Ascending aorta (tissue), 2 donors: ENCODE results near the gene SERPINA1. TPM values are rescaled to one million over a fixed set of nuclear protein-coding genes. Genes with fewer than 3 reads are reported as not detected.

ENCODE experiments used
- DNase-seq, 2 donors: peaks; one replicate each; pipeline ENCODE4 v3.0.0-alpha.2; 2019; ENCODE audit warnings: low spot score in 2 of 2
- H3K27ac ChIP-seq, 2 donors: fragments of 200-600 bp; sonication (generic); one replicate each; pipeline ENCODE4 v1.5.1; 2016 to 2017; ENCODE audit warnings: mild to moderate bottlenecking in 1 of 2
- H3K27me3 ChIP-seq: fragments of 200-600 bp; sonication (generic); one replicate; pipeline ENCODE4 v1.5.1; 2017
- H3K36me3 ChIP-seq, 2 donors: fragments of 200-600 bp; sonication (generic); one replicate each; pipeline ENCODE4 v1.5.1; 2016
- H3K4me1 ChIP-seq, 2 donors: fragments of 200-600 bp; sonication (generic); one replicate each; pipeline ENCODE4 v1.5.1; 2016 to 2017; ENCODE audit warnings: mild to moderate bottlenecking in 1 of 2
- H3K4me3 ChIP-seq, 2 donors: fragments of 200-600 bp; sonication (generic); one replicate each; pipeline ENCODE4 v1.5.1; 2016 to 2017; ENCODE audit warnings: mild to moderate bottlenecking in 1 of 2
- H3K9me3 ChIP-seq, 2 donors: fragments of 200-600 bp; sonication (generic); one replicate each; pipeline ENCODE4 v1.5.1; 2016
- CTCF ChIP-seq, 3 experiments: fragments of 200-600 bp in 2 of 3; fragments of 450-650 bp in 1 of 3; sonication (generic) in 2 of 3; IDR thresholded peaks; one replicate each; pipeline ENCODE4 v1.5.1; 2016 to 2019; ENCODE audit warnings: antibody characterized with exemption in 3 of 3, mild to moderate bottlenecking in 1 of 3, moderate library complexity in 1 of 3
- intact Hi-C: fragments of 100-400 bp; cut with DNase I; formaldehyde crosslinking; loops from one replicate; pipeline ENCODE4 v1.15.1; 2023
- total RNA-seq: library from RNA; depleted of rRNA; stranded (reverse); fragments of >200 nt; gene quantifications from one replicate; pipeline ENCODE4 v1.1.0, GENCODE V29; 2016

The SERPINA1 gene
- total RNA-seq, 1 donor from 2014 or later: 34.3 TPM

GRCh38 chr14:94377866-94378470 is 10.4 kb downstream of the SERPINA1 start:
- DNase-seq: peak in 1 of 2 donors; percentile 25
- no peak for TF ChIP-seq CTCF (IDR thresholded peaks at IDR 0.05)
- H3K4me3 ChIP-seq: no peak overlapping the region

GRCh38 chr14:94376976-94377865 is 11.2 kb downstream of the SERPINA1 start:
- Histone ChIP-seq H3K4me3 (no peak overlapping the region), H3K27ac (no peak overlapping the region), H3K9me3 (no peaks in the 10 kb centered on the region), H3K36me3 (no peaks in the 10 kb centered on the region), H3K27me3 (no peaks in the 10 kb centered on the region), H3K4me1 (no peaks in the 10 kb centered on the region)
- no peak for TF ChIP-seq CTCF (IDR thresholded peaks at IDR 0.05)
- intact Hi-C loops: no loop called here
- peak in 1 of 2 donors; percentile 27 for DNase-seq

More at GRCh38 chr14:94377866-94378470, 10.4 kb downstream of the SERPINA1 start:
- intact Hi-C loops: no loop called here
- no peaks in the 10 kb centered on the region for H3K27me3 ChIP-seq
- H3K27ac ChIP-seq: no peak overlapping the region
- H3K9me3 ChIP-seq: no peaks in the 10 kb centered on the region
- H3K36me3 ChIP-seq: no peaks in the 10 kb centered on the region
- no peaks in the 10 kb centered on the region for H3K4me1 ChIP-seq

- DNase-seq: peak in 1 of 2 donors; percentile 28
- no peaks in the 10 kb centered on the region for H3K9me3 ChIP-seq
- no peak overlapping the region for H3K4me3 ChIP-seq
- TF ChIP-seq CTCF (IDR thresholded peaks at IDR 0.05): no peak
- H3K27me3 ChIP-seq: no peaks in the 10 kb centered on the region
- H3K36me3 ChIP-seq: no peaks in the 10 kb centered on the region
- intact Hi-C loops: no loop called here
- H3K4me1 ChIP-seq: no peaks in the 10 kb centered on the region
- no peak overlapping the region for H3K27ac ChIP-seq
These were observed 12.1 kb downstream of the SERPINA1 start for GRCh38 chr14:94376108-94376975.

- Histone ChIP-seq H3K27ac (no peak overlapping the region), H3K9me3 (no peaks in the 10 kb centered on the region), H3K4me3 (no peak overlapping the region), H3K4me1 (no peaks in the 10 kb centered on the region), H3K36me3 (no peaks in the 10 kb centered on the region), H3K27me3 (no peaks in the 10 kb centered on the region)
- no peak for TF ChIP-seq CTCF (IDR thresholded peaks at IDR 0.05)
- intact Hi-C loops: no loop called here
- peak in 1 of 2 donors; percentile 53 for DNase-seq
These were observed 12.8 kb downstream of the SERPINA1 start for GRCh38 chr14:94375552-94376107.

- Histone ChIP-seq H3K9me3 (no peaks in the 10 kb centered on the region), H3K27ac (no peak overlapping the region), H3K36me3 (no peaks in the 10 kb centered on the region), H3K4me3 (no peak overlapping the region), H3K4me1 (no peaks in the 10 kb centered on the region), H3K27me3 (no peaks in the 10 kb centered on the region)
- TF ChIP-seq CTCF (IDR thresholded peaks at IDR 0.05): no peak
- intact Hi-C loops: no loop called here
- DNase-seq: no peak
These were observed 13.6 kb downstream of the SERPINA1 start for GRCh38 chr14:94374749-94375260.
